Stimulated activated CD4-positive, alpha-beta T cell treated with anti-CD3 and anti-CD28 coated beads, Interleukin-12 subunit alpha, Interleukin-12 subunit beta, amount 100 ng/mL, for 24 hours (primary cell): Measurements from ENCODE around the gene AK2.
"Not testable (repeated sequence)": the region's sequence is repeated elsewhere in the genome, so short reads cannot be mapped to it uniquely, and the experiment has no call there.

Experiments
- DNase-seq, 2 experiments: peaks; one replicate each; pipeline ENCODE4 v3.0.0-alpha.2; 2020; ENCODE audit warnings: low read depth in 2 of 2

Gene AK2

DNA sequence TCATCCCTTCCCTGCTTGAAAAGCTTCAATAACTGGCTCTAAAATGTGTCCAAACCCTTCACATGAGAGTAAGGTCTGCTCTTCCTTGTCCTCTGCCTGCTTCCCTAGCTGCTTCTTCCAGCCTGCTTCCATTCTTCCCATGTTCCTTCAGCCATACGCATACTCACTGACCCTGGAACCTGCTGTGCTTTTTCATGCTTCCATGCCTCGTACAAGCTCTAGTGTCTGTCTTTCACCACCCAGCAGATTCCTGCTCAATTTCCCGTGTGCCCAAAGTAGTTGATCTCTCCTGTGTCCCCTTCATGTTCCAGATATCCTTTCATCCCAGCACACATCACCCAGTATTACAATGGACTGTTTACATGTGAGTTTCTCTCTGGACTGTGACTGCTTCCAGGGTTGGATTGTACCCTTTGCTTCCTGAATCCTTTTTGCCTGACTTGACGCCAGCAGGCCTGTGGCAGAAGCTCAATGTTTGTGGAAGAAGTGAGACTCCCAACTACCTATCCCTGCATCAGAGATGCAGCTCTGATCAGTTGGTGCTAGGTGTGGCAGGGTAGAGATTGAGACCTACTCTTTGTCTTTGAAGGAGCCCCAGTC lies 36.2 kb downstream of the AK2 start:
- no peak for DNase-seq

DNA sequence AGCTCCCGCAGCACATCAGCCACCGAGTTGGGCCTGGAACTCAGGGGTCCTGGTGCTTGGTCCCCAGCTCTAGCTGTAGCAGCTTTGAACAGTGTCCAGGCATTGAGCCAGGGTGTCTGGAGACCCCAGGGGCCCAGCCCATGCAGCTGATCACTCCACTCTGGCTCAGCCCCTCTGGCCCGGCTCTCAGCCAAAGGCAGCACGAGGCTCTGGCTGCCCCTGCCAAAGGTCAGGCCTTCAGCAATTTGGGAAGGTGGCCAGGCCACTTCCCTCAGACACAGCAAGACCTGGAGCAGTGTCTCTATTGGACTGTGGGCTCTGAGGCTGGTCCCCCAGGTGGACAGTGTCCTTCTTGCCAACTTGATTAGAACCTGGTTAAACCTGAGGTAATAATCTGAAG lies 37.7 kb downstream of the AK2 start:
- no peak for DNase-seq

DNA sequence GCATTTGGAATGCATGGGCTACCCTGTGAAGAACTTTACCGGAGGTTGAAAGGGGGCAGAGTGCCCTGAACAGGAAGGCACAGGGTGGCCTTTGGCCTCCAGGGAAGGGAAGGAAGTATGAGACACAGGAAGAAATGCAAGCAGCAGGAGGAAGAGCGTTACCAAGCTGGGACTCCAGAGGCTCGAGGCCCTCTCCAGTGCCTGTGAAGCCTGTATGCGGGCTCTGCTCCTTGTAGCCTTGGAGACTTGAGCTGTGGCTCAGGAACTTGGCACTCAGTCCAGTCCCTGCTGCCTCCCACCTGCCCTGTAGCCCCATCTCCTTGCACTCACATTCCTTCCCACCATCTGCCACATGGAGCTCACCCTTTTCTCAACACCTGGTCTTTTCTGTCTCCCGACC lies 38.6 kb downstream of the AK2 start:
- no peak for DNase-seq

DNA sequence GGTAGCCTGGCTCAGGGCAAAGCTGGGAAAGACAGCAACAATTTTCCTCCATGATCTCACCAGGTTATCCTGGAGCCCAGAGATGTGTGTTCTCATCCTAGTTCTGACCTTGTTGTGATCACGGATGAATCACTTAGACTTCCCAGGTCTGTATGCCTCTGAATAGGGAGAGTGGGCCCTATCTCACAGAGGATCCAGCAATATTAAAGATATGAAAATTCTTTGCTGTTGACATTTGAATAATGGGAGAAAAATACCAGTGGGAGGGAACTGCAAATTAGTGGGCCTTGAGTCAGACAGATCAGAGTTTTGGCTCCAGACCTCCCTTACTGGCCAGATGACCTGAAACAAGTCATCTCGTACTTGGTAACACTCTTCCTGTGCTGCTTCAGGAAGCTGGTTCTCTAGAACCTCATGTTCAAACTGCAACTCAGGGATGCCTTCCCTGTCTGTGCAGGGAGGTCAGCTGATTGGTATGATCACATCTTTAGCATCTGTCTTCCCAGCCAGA lies 39.2 kb downstream of the AK2 start:
- no peak for DNase-seq

DNA sequence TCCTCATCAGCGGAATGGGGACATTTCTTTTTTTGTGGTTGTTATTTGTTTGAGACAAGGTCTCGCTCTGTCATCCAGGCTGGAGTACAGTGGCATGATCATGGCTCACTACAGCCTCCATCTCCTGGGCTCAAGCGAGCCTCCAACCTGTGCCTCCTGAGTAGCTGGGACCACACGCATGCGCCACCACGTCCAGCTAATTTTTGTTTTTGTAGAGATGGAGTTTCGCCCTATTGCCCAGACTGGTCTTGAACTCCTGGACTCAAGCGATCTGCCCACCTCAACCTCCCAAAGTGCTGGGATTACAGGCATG lies 43.4 kb downstream of the AK2 start:
- DNase-seq, result not testable (repeated sequence)

DNA sequence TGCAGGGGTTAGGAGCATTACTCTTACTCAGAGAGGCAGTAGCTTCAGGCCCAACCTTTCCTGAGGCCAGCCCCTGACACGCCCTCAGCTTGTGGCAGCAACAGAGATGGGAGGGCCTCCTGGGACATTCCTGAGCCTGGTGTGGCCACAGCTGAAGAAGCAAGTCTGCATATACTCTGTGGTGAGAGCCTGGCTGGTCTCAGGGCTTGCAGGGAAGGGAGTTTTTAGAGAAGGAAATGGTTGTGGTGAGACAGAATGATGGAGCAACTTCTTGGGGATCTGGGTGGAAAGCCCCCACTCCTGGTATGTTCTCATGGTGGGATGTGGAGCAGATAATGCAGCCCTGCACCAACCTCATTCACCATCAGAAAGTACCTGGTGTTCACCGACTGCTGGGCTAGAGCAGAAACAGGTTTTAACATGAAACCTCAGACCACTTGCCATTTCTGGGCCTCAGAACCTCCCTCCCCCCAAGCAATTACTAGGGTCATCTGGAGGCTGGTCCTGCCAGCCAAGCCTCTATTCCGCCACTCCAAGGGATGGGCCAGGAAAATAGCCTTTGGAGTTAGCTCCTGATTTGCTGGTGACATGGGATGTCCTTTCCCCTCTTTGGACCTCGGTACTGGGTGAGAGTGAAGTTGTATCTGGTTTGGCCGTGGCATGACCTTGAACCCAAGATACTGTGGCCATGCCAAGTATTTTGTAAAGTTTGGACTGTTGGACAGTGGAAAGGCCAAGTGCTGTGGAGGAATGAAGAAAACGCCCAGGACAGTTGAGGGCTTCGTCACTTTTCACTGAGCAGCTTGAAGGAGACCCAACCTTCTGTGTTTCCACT lies 44.0 kb downstream of the AK2 start:
- peak in 1 of 2 experiments; percentile 65 for DNase-seq

DNA sequence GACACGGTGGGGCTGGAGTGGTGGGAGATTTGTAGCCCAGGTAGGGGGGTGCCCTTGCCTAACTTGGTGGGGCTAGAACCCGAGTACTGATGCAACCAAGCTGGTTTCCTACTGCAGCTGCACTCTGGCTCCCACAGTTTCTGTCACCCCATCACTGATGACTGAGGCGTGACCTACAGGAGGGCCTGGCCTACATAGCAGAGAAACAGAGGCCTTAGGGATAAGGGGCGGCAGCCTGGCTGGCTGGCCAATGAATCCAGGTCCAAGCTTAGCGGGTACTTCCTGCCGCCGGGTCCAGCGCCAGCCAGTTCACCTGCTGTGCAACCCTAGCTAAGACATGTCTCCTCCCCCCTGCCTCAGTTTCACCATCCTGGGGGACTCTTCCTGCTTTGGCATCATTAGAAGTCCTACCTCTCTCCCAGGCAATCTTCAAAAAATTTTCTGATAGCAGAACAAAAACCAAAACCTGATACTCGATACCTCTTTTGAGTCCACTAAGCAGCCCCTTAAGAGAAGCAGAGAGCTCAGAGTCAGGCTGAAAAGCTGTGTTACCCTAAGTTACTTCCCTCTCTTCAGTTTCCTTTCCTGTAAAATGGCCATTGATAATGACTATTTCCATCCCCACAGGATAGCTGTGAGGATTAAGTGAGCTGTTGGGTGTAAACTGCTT lies 44.7 kb downstream of the AK2 start:
- DNase-seq, result no peak

DNA sequence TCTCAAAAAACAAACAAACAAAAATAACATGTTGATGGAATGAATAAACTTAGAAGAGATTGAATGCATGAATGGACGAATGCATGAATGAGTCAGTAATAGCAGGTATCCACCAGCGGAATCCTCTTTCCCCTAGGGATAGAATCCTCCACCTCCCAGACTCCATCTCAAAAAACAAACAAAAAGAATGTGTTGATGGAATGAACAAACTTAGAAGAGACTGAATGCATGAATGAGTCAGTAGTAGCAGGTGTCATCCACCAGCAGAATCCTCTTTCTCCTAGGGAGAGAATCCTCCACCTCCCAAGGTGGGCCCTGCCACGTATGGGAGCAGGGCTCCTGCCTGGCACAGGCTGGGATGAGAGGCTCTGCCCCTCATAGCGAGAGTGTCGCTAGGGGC lies 45.3 kb downstream of the AK2 start:
- DNase-seq, result no peak

DNA sequence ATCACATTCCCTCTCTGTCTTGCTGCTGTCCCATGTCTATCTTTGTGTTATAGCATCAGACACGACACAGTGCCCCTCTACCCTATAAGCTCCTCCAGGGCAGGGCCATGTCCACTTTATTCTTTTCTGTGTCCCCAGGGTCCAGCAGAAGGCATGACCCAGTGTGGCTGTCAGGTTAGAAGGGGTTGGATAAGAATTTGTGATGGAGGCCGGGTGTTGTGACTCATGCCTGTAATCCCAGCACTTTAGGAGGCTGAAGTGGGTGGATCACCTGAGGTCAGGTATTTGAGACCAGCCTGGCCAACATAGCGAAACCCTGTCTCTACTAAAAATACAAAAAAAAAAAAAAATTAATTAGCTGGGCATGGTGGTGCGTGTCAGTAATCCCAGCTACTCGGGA lies 45.8 kb downstream of the AK2 start:
- DNase-seq, result no peak

DNA sequence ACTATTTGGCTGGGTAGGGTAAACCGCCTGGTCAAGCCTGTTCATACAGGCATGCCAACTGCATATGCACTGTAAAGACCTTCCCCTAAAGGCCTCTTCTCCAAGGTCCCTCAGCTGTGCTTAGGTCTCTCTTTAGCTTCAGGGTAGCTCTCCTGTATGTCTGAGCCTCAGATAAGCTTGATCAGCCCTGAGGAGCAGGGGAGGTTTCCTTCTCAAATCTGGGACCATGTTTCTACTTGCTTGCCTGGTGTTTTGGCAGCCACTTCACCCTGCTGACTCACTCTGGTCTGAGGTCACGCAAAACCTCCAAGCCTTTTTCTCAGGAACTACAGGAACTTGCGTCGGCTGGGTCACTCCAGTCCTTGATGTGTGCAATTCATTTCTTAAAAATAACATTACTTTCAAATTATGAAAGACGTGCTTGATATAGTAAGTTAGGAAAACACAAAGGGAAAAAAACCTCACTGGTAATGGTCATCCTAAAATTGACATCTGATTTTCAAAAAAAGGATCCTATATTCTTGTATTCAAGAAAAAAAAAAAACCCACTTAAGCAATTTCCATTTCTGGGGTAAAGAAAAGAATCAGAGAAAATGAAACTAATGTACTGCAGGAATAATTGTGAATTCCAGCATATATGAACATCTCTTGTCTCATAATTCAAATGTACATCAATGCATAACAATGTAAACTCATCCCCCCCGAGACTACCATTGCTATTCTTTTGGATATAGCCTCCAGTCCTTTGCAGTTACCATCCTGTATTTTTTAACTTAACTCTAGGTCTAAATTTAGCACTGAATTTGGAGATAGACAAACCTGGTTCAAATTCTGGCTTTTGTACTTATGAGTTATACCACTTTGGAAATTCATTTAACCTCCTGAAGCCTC lies 47.3 kb downstream of the AK2 start:
- DNase-seq, result peak in 1 of 2 experiments; percentile 48

DNA sequence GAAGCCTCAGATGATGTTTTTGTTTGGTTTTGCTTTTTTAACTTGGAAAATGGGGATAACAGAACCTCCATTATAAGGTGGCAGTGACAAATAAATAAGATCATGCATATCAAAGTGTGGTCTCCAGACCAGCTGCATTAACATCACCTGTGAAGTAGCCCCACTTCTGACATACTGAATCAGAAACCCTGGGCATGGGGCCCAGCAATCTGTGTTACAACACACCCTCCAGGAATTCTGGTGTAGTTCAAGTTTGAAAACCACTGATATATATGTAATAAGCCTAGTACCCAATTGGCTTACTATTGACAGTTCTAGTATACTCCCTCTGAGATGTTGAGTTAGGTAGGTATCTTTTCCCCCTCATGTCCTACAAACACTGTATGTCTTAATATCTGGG lies 48.0 kb downstream of the AK2 start:
- DNase-seq, result no peak

DNA sequence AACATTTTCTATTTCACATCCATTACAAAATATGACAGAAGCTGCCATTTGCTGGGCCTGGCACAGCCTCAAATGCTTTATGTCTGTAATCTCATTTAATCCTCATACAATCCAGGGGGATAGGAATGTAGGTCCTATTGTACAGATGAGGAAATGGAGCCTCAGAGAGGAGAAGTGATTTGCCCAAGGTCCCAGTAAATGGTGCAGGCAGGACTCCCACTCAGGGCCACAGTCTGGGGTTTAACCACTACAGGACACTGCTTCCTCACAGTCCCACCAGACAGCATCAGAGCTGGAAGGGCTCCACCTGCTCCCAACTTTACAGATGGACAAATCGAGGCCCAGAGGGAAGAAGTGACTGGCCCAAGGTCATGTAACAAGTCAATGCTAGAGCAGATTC lies 51.5 kb downstream of the AK2 start:
- DNase-seq, result no peak

DNA sequence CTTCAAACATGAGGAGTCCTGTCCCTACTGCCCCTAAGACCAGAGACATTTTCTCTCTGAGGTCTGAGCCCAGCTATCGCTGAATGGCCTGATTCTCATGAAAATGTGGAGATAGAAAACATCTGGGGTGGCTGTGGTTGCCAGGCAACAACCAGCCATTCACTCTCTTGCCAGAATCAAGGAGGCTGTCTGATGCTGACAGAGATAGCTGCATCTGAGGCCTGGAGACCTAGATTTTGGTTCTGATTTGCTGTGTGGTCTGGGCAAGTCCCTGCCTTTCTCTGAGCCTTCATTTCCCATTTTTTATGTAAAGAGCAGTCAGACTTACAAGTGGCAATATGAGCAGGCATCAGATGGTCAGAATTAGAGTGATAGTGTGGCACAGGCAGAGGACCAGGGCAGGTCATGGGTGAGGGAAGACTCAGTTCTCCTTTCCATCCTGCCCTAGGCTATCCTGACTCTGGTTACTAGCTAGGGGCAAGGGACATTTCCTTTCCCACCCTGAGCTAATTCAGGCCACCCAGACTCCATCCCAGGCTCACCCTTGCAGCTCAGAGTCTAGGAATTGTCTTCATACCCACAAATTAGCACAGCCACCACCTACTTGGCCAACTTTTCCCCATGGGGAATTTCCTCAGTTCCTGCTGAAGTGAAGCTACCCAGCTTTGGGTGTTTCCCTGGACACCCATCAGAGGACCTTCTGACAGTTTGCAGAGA lies 52.1 kb downstream of the AK2 start:
- no peak for DNase-seq

DNA sequence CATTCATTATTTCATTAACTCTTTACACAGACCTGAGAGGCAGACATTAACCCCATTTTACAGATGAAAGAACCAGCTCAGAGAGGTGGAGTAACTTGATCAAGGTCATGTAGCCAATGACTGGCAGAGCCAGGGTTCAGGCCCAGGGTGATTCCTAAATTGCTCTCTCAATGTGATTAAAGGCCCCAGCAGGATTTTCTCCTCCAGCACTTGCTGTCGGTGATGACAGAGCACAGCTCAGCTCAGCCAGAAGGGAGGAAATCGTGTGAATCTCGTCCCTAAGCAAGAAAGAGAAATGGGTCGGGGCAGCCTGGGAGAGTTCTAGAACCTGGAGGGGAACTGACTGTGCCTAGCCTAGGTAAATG lies 52.6 kb downstream of the AK2 start:
- DNase-seq, result no peak

DNA sequence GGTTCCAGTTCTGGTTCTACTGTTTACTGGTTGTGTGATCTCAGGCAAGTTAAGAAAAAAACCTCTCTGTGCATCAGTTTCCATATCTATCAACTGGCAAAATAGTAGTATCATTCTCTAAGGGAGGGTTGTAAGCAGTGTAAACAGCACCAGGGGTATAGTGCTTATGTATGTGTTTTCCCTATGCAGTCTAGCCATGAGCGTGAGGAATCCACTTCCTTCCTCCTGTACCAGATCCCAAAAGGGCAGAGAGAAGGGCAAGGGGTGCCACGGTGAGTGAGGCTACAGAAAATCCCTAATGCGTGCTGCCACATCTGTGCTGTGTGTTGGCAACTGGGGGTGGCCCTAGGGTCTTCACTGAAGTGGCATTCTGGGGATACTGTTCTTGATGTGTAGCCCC lies 53.7 kb downstream of the AK2 start:
- DNase-seq, result no peak

DNA sequence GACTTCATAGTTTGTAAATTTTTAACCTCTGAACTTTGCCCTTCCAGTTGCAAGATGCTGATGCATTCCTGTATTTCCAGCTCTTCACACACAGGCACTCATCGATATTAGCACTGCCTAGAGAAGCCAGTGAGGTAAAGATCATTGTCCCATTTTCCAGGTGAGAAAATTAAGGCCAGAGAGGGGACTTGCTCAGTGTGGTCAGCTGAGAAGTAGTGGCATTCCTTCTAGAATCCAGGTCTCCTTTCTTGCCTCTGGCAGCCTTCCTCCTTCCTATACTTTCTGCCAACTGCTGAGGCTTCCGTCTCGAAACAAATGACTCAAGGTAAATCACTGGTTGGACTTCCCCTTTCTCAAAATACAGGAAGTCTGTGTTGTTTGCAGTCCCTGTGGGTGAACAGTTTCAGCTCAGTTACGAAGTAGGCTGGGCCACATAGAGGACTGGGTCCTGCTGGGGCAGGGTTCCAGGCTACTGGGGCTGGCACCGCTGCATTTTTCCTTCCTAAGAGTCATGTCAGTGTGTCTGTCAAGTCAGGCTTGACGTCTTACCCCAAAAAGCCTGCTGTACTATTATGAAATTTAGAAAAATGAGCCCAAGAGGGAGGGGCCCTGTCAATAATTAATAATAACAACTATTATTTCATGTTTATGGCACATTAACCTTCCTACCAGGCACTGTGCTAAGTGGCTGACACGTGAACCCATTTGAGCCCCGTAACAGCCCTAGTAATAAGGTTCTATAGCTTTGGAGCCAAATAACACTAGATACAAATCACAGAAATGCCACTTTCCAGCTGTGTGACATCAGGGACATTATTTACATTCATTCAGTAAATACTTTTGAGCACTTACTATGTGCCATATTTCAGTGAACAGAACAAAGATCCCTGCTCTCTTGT lies 55.4 kb downstream of the AK2 start:
- DNase-seq, result peak; percentile 39 to 43

DNA sequence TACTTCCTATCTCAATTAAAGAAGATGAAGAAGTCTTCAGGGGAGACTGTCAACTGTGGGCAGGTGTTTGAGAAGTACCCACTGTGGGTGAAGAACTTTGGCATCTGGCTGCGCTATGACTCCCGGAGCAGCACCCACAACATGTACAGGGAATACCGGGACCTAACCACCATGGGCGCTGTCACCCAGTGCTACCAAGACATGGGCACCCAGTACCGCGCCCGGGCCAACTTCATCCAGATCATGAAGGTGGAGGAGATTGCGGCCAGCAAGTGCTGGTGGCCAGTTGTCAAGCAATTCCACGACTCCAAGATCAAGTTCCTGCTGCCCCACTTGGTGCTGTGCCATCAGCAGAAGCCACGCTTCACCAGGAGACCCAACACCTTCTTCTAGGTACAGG lies 56.6 kb downstream of the AK2 start:
- DNase-seq, result no peak

DNA sequence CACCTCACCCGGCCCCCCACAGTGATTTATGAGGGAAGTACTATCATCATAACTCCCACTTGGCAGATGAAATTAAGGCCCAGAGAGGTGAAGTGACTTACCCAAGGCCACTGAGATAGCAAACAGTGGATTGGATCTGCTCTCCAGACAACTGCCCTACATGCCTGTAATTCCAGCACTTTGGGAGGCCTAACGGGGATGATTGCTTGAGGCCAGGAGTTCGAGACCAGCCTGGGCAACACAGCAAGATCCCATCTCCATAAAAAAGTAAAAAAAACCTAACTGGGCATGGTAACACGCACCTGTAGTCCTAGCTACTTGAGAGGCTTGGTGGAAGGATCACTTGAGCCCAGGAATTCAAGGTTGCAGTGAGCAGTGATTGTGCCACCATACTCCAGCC lies 57.8 kb downstream of the AK2 start:
- no peak for DNase-seq

DNA sequence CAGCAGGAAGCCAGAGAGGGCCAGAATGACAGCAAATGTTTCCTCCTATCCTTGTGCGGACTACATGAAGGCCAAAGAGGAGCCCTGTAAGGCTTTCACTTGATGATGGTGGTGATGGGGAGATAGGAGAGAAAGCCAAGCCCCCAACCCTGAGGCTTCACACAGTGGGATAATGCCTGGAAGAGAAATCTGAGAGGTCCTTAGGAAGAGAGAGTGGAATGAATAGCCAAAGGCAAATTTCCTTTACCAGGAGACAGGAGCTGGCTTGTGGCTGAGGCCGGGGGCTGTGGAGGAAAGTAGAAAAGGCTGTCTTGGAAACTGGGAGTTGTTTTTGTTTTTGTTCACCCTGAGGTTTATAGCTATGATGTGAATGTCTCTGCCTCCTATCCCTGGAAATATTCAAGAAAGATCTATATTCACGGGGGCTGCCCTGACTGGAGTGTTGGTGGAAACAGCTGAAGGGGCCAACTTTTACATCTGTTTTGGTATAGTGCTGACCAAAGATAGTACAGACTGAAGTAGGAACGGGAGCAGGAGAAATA lies 59.1 kb downstream of the AK2 start:
- DNase-seq, result no peak

DNA sequence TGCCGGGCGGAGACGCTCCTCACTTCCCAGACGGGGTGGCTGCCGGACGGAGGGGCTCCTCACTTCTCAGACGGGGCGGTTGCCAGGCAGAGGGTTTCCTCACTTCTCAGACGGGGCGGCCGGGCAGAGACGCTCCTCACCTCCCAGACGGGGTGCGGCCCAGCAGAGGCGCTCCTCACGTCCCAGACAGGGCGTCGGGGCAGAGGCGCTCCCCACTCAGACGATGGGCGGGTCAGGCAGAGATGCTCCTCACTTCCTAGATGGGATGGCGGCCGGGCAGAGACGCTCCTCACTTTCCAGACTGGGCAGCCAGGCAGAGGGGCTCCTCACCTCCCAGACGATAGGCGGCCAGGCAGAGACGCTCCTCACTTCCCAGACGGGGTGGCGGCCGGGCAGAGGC lies 61.6 kb downstream of the AK2 start:
- DNase-seq, result not testable (repeated sequence)
